Ascending aorta (tissue), 2 donors: ENCODE data around the gene MVD. TPM values are rescaled to one million over a fixed set of nuclear protein-coding genes. Genes with fewer than 3 reads are reported as not detected.

Experiments
- DNase-seq, 2 donors: peaks; one replicate each; pipeline ENCODE4 v3.0.0-alpha.2; 2019; ENCODE audit warnings: low spot score in 2 of 2
- H3K27ac ChIP-seq, 2 donors: fragments of 200-600 bp; sonication (generic); one replicate each; pipeline ENCODE4 v1.5.1; 2016 to 2017; ENCODE audit warnings: mild to moderate bottlenecking in 1 of 2
- H3K27me3 ChIP-seq: fragments of 200-600 bp; sonication (generic); one replicate; pipeline ENCODE4 v1.5.1; 2017
- H3K36me3 ChIP-seq, 2 donors: fragments of 200-600 bp; sonication (generic); one replicate each; pipeline ENCODE4 v1.5.1; 2016
- H3K4me1 ChIP-seq, 2 donors: fragments of 200-600 bp; sonication (generic); one replicate each; pipeline ENCODE4 v1.5.1; 2016 to 2017; ENCODE audit warnings: mild to moderate bottlenecking in 1 of 2
- H3K4me3 ChIP-seq, 2 donors: fragments of 200-600 bp; sonication (generic); one replicate each; pipeline ENCODE4 v1.5.1; 2016 to 2017; ENCODE audit warnings: mild to moderate bottlenecking in 1 of 2
- H3K9me3 ChIP-seq, 2 donors: fragments of 200-600 bp; sonication (generic); one replicate each; pipeline ENCODE4 v1.5.1; 2016
- intact Hi-C: fragments of 100-400 bp; cut with DNase I; formaldehyde crosslinking; loops from one replicate; pipeline ENCODE4 v1.15.1; 2023
- total RNA-seq: library from RNA; depleted of rRNA; stranded (reverse); fragments of >200 nt; gene quantifications from one replicate; pipeline ENCODE4 v1.1.0, GENCODE V29; 2016
- TF ChIP-seq, protein P1 (sequence below), 3 experiments: fragments of 200-600 bp in 2 of 3; fragments of 450-650 bp in 1 of 3; sonication (generic) in 2 of 3; IDR thresholded peaks; one replicate each; pipeline ENCODE4 v1.5.1; 2016 to 2019; ENCODE audit warnings: antibody characterized with exemption in 3 of 3, mild to moderate bottlenecking in 1 of 3, moderate library complexity in 1 of 3

The MVD gene
- total RNA-seq, 1 donor from 2014 or later, result 72.9 TPM

DNA sequence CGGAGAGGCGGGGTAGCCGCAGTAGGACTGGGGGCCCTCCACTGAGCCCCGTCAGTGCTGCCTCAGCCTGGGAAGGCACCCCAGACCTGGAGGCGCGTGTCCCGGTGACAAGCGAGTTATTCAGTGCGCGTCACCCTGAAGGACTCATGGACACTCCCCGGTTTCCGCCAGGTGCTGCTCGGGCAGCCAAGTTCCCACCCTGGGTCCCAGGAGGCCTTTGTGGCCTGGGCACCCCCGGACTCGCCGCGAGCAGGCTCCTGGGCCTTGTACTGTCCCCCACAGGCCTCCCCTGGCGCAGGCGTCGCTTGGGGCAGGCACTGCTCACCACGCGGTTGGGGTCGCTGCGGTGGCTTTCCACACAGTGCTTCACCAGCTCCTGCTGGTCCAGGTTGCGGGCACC, 35.8 kb upstream of the MVD start:
- TF ChIP-seq, protein P1, sequence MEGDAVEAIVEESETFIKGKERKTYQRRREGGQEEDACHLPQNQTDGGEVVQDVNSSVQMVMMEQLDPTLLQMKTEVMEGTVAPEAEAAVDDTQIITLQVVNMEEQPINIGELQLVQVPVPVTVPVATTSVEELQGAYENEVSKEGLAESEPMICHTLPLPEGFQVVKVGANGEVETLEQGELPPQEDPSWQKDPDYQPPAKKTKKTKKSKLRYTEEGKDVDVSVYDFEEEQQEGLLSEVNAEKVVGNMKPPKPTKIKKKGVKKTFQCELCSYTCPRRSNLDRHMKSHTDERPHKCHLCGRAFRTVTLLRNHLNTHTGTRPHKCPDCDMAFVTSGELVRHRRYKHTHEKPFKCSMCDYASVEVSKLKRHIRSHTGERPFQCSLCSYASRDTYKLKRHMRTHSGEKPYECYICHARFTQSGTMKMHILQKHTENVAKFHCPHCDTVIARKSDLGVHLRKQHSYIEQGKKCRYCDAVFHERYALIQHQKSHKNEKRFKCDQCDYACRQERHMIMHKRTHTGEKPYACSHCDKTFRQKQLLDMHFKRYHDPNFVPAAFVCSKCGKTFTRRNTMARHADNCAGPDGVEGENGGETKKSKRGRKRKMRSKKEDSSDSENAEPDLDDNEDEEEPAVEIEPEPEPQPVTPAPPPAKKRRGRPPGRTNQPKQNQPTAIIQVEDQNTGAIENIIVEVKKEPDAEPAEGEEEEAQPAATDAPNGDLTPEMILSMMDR (IDR thresholded peaks at IDR 0.05), result no peak
- DNase-seq, result no peak
- Histone ChIP-seq H3K27me3 (no peaks in the 10 kb centered on the region), H3K27ac (no peak overlapping the region), H3K9me3 (no peaks in the 10 kb centered on the region), H3K4me1 (peaks cover 0 to 3% of the 10 kb centered on the region in 2 donors), H3K4me3 (no peak overlapping the region), H3K36me3 (peaks cover 32 to 43% of the 10 kb centered on the region in 2 donors)
- intact Hi-C loops, result no loop called here

DNA sequence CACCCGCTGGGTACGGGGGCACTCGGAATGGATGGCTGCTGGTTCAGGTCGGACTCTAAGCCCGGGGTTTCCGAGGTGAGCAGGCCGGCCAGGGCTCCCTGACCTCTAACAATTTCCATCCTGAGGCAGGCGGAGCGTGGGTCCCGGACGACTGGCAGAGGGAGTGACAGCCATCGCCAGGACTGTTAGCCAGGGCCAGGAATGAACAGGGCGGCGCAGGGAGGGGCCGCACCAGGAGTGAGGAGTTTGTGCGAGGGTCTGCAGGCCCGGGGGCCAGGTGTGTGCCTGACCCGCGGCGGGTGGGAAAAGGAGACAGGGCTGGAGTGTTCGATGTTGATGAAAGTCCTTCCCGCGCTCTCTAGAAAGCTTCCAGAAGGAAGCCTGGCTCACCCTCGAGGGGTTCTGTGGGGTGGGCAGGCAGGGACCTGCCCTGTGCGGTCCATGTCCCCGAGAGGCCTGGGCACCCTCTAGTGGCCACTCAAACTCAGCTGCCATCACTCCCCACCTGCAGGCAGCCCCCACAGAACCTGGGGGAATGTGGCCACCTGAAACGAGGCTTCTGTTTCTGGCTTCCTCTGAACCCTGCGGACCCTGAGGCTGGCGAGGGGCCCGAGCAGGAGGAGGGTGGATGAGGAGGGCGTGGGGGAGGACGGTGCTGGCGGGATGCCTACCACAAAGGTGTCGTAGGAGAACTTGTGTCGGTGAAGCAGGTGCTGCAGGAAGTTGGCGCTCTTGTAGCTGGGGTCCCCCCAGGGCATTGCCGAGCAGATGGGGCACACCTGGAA, 35.1 kb upstream of the MVD start:
- intact Hi-C loops, result no loop called here

GRCh38 chr16:88697116-88697830, 34.4 kb upstream of the MVD start:
- Histone ChIP-seq H3K4me1 (peaks cover 0 to 3% of the 10 kb centered on the region in 2 donors), H3K27ac (no peak overlapping the region), H3K36me3 (peaks cover 32 to 43% of the 10 kb centered on the region in 2 donors), H3K27me3 (no peaks in the 10 kb centered on the region), H3K4me3 (no peak overlapping the region), H3K9me3 (no peaks in the 10 kb centered on the region)
- TF ChIP-seq, protein P1 (IDR thresholded peaks at IDR 0.05), result no peak
- intact Hi-C loops, result no loop called here
- no peak for DNase-seq

More for the DNA sequence above, 35.1 kb upstream of the MVD start:
- H3K4me1 ChIP-seq, result peaks cover 0 to 3% of the 10 kb centered on the region in 2 donors
- no peak overlapping the region for H3K27ac ChIP-seq
- no peak overlapping the region for H3K4me3 ChIP-seq
- peaks cover 32 to 43% of the 10 kb centered on the region in 2 donors for H3K36me3 ChIP-seq
- TF ChIP-seq, protein P1 (IDR thresholded peaks at IDR 0.05), result no peak
- no peak for DNase-seq
- H3K27me3 ChIP-seq, result no peaks in the 10 kb centered on the region
- H3K9me3 ChIP-seq, result no peaks in the 10 kb centered on the region

DNA sequence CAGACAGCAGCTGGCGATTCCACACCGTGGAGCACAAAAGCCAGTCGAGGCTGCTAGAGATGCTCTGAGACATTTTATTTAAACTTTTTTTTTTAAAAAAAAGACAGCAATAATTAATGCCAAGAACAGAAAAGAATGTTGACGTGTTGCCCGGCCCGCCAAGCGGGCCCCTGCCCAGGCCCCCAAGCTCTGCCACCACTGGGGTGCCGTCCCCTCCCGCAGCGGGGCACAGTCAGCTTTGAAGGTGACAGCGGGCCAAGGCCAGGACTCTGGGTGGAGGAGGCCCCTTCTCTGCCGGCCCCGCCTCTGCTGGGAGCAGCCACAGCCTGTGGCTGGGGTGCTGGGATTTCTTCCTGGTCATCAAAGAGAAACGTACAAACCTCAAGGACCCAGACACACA, 33.5 kb upstream of the MVD start:
- Histone ChIP-seq H3K9me3 (no peaks in the 10 kb centered on the region), H3K4me3 (no peak overlapping the region), H3K36me3 (peaks cover 32 to 43% of the 10 kb centered on the region in 2 donors), H3K4me1 (peaks cover 0 to 3% of the 10 kb centered on the region in 2 donors), H3K27me3 (no peaks in the 10 kb centered on the region), H3K27ac (no peak overlapping the region)
- intact Hi-C loops, result no loop called here
- DNase-seq, result no peak
- TF ChIP-seq, protein P1 (IDR thresholded peaks at IDR 0.05), result no peak

DNA sequence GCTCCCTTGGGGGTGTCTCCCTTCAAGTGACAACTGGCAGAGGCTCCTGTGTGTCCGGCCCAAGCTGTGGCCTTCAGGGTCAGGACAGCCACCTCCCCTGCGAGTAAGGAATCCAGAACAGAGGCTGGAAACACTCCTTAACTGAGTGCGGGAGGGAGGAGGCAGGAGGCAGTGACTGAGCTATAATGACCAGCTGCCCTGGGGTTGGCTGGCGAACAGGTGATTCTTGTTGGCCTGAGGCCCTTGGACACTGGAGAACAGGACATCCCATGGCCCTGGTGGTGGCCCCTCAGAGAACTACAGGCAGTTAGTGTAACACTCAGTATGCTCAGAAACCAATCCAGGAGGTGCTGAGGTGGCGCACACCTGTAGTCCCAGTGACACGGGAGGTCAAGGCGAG, 32.9 kb upstream of the MVD start:
- no peaks in the 10 kb centered on the region for H3K27me3 ChIP-seq
- intact Hi-C loops, result no loop called here
- no peaks in the 10 kb centered on the region for H3K9me3 ChIP-seq
- H3K4me1 ChIP-seq, result no peaks in the 10 kb centered on the region
- no peak overlapping the region for H3K27ac ChIP-seq
- TF ChIP-seq, protein P1 (IDR thresholded peaks at IDR 0.05), result no peak
- no peak for DNase-seq
- H3K4me3 ChIP-seq, result no peak overlapping the region
- peaks cover 32 to 43% of the 10 kb centered on the region in 2 donors for H3K36me3 ChIP-seq
